NCI-H2196 treated with DMSO at 0.1 percent for 48 hours (cell line): ENCODE measurements around the gene ACOXL.

Experiments
- DNase-seq: peaks from one replicate; lab custom pipeline; 2025; ENCODE audit not compliant: unreplicated experiment; lab: John Stamatoyannopoulos, UW

The ACOXL gene

GRCh38 chr2:110906613-110907298, 174.4 kb downstream of the ACOXL start:
- no peak for DNase-seq

GRCh38 chr2:110909501-110909900, 177.1 kb downstream of the ACOXL start:
- DNase-seq, result no peak

- no peak for DNase-seq
These were observed 178.1 kb downstream of the ACOXL start for GRCh38 chr2:110910423-110910822.

- DNase-seq, result no peak
These were observed 187.4 kb downstream of the ACOXL start for GRCh38 chr2:110919738-110920137.

- no peak for DNase-seq
These were observed 193.1 kb downstream of the ACOXL start for GRCh38 chr2:110925479-110925878.

- DNase-seq, result no peak
These were observed 195.2 kb downstream of the ACOXL start for GRCh38 chr2:110927526-110927925.

- no peak for DNase-seq
These were observed 197.2 kb downstream of the ACOXL start for GRCh38 chr2:110929528-110929927.

GRCh38 chr2:110931648-110932047, 199.3 kb downstream of the ACOXL start:
- DNase-seq, result no peak

- DNase-seq, result no peak
These were observed 201.0 kb downstream of the ACOXL start for GRCh38 chr2:110933420-110933819.

GRCh38 chr2:110934948-110935347, 202.6 kb downstream of the ACOXL start:
- no peak for DNase-seq

- no peak for DNase-seq
These were observed 208.1 kb downstream of the ACOXL start for GRCh38 chr2:110940376-110940910.

GRCh38 chr2:110941226-110941625, 208.9 kb downstream of the ACOXL start:
- no peak for DNase-seq

GRCh38 chr2:110943070-110943634, 210.8 kb downstream of the ACOXL start:
- DNase-seq, result no peak

GRCh38 chr2:110946902-110947301, 214.5 kb downstream of the ACOXL start:
- no peak for DNase-seq

GRCh38 chr2:110948027-110948674, 215.8 kb downstream of the ACOXL start:
- DNase-seq, result no peak

- DNase-seq, result no peak
These were observed 217.9 kb downstream of the ACOXL start for GRCh38 chr2:110950281-110950680.

- no peak for DNase-seq
These were observed 222.7 kb downstream of the ACOXL start for GRCh38 chr2:110955045-110955444.

GRCh38 chr2:110955556-110955955, 223.2 kb downstream of the ACOXL start:
- DNase-seq, result no peak

GRCh38 chr2:110957293-110957692, 224.9 kb downstream of the ACOXL start:
- DNase-seq, result no peak

GRCh38 chr2:110958346-110959119, 226.2 kb downstream of the ACOXL start:
- DNase-seq, result no peak

GRCh38 chr2:110959198-110959597, 226.8 kb downstream of the ACOXL start:
- DNase-seq, result no peak
